Erythroblast (primary cell): ENCODE data around the gene DOCK4.

Experiments
- DNase-seq, 2 experiments: peaks; one replicate each; lab custom pipeline; 2025; lab: John Stamatoyannopoulos, UW
- GATA1 ChIP-seq: IDR thresholded peaks from 2 replicates; pipeline ENCODE4 v1.6.1; 2011; ENCODE audit warnings: low read depth, mild to moderate bottlenecking, control low read depth, low read length, moderate library complexity
- POLR2A ChIP-seq: IDR thresholded peaks from 2 replicates; pipeline ENCODE4 v1.6.1; 2011; ENCODE audit warnings: mild to moderate bottlenecking, low read length

Gene DOCK4

GRCh38 chr7:111750228-111750627, 456.0 kb downstream of the DOCK4 start:
- TF ChIP-seq POLR2A (no peak), GATA1 (no peak)
- no peak for DNase-seq

- TF ChIP-seq POLR2A = no peak
These were observed 456.6 kb downstream of the DOCK4 start for GRCh38 chr7:111749625-111750024.

GRCh38 chr7:111747718-111748117, 458.5 kb downstream of the DOCK4 start:
- DNase-seq = no peak
- no peak for TF ChIP-seq POLR2A
- TF ChIP-seq GATA1 = no peak

More at GRCh38 chr7:111749625-111750024, 456.6 kb downstream of the DOCK4 start:
- no peak for DNase-seq

GRCh38 chr7:111746950-111747349, 459.2 kb downstream of the DOCK4 start:
- no peak for DNase-seq
- no peak for TF ChIP-seq GATA1
- TF ChIP-seq POLR2A = no peak

- no peak for DNase-seq
- TF ChIP-seq GATA1 (no peak), POLR2A (no peak)
These were observed 461.6 kb downstream of the DOCK4 start for GRCh38 chr7:111744501-111745155.

GRCh38 chr7:111743244-111743847, 462.9 kb downstream of the DOCK4 start:
- TF ChIP-seq POLR2A (no peak), GATA1 (no peak)
- DNase-seq = no peak

GRCh38 chr7:111741811-111742240, 464.4 kb downstream of the DOCK4 start:
- TF ChIP-seq POLR2A (no peak), GATA1 (no peak)
- DNase-seq = peak; percentile 50 to 70

GRCh38 chr7:111740942-111741341, 465.3 kb downstream of the DOCK4 start:
- DNase-seq = no peak

GRCh38 chr7:111736552-111736874, 469.7 kb downstream of the DOCK4 start:
- TF ChIP-seq POLR2A (no peak), GATA1 (no peak)
- no peak for DNase-seq

More at GRCh38 chr7:111740942-111741341, 465.3 kb downstream of the DOCK4 start:
- no peak for TF ChIP-seq POLR2A
- no peak for TF ChIP-seq GATA1

GRCh38 chr7:111735661-111736551, 470.3 kb downstream of the DOCK4 start:
- DNase-seq = peak; percentile 58 to 77
- TF ChIP-seq POLR2A (no peak), GATA1 (no peak)

GRCh38 chr7:111734954-111735660, 471.1 kb downstream of the DOCK4 start:
- no peak for TF ChIP-seq POLR2A
- no peak for TF ChIP-seq GATA1
- DNase-seq = no peak

- no peak for TF ChIP-seq POLR2A
- TF ChIP-seq GATA1 = no peak
These were observed 473.3 kb downstream of the DOCK4 start for GRCh38 chr7:111732923-111733322.

GRCh38 chr7:111730476-111731300, 475.5 kb downstream of the DOCK4 start:
- TF ChIP-seq GATA1 (no peak), POLR2A (no peak)
- DNase-seq = peak; percentile 58 to 62

More at GRCh38 chr7:111732923-111733322, 473.3 kb downstream of the DOCK4 start:
- DNase-seq = no peak
